Hematopoietic multipotent progenitor cell (in vitro differentiated cells): ENCODE measurements around the gene RXYLT1. TPM values are rescaled to one million over a fixed set of nuclear protein-coding genes. Genes with fewer than 3 reads are reported as not detected.
"Not testable (repeated sequence)": the region's sequence is repeated elsewhere in the genome, so short reads cannot be mapped to it uniquely, and the experiment has no call there.

Experiments used
- DNase-seq, 3 donors: peaks; one replicate each; pipeline ENCODE4 v3.0.0-alpha.2; 2011 to 2015; ENCODE audit warnings: low read depth in 2 of 3, low spot score in 2 of 3
- total RNA-seq: library from RNA; depleted of rRNA; stranded (reverse); fragments of >200 nt; gene quantifications from one replicate; pipeline ENCODE4 v1.2.3, GENCODE V29; 2012

RXYLT1 gene, protein sequence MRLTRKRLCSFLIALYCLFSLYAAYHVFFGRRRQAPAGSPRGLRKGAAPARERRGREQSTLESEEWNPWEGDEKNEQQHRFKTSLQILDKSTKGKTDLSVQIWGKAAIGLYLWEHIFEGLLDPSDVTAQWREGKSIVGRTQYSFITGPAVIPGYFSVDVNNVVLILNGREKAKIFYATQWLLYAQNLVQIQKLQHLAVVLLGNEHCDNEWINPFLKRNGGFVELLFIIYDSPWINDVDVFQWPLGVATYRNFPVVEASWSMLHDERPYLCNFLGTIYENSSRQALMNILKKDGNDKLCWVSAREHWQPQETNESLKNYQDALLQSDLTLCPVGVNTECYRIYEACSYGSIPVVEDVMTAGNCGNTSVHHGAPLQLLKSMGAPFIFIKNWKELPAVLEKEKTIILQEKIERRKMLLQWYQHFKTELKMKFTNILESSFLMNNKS
- 7.3 TPM for total RNA-seq

DNA sequence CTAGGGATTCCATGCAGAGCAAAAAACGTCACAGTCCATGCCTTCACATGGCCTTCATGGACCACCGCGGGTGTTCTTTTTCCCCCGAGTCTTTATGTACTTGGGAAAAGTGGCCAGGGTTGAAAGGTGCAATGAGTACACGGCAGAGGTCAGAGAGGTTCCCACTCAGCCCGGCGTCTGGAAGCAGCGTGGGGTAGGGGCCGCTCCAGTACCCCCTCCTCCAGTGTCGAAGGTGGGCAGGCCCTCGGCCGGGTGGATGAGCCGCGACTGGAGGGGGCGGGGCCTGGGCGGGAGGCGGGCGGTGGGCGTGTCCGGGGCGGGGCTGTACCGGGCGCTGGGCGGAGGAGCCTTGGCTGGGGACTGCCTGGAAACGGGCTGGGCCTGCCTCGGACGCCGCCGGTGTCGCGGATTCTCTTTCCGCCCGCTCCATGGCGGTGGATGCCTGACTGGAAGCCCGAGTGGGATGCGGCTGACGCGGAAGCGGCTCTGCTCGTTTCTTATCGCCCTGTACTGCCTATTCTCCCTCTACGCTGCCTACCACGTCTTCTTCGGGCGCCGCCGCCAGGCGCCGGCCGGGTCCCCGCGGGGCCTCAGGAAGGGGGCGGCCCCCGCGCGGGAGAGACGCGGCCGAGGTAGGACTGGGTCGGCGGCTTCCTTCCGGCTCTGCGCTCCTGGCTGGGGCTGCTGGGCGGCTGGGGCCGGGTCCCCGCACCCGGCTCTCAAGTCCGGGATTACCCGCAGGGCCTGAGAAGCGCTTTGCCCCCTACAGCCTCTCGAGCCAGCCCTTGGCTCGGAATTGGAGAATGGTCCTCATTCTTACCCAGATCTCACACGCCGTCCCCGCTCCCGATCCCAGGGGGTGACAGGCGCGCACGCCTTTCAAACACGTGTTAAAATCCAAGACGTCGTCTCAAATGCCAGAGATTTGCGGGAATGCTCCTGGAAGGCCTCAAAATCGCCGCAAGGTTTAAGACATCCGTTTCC, at the start of gene RXYLT1:
TSS of gene RXYLT1 (plus strand) at position 412 of the 984 bp plus-strand sequence. CDS start at position 464, 52 bp downstream.
- peak; percentile 75 to 81 (median 81) for DNase-seq

DNA sequence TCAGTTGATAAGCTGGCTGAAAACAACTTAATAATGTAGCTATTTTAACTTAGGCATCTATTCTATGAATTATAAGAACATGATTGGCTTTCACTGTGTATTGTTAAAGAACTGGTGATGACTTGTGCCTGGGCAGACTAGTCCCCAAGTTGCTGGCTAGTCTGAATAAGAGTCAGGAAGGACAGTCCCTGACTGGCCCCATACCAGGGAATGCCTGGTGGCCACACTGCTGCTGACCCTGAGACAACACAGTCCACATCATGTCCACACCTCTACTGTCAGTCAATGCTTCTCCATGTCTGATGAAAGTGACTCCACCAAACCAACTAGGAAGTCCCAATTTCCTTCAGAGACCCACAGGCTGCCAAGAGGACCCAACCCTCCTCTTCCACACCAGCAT, 46.9 kb upstream of the RXYLT1 start:
- DNase-seq, result not testable (repeated sequence)

DNA sequence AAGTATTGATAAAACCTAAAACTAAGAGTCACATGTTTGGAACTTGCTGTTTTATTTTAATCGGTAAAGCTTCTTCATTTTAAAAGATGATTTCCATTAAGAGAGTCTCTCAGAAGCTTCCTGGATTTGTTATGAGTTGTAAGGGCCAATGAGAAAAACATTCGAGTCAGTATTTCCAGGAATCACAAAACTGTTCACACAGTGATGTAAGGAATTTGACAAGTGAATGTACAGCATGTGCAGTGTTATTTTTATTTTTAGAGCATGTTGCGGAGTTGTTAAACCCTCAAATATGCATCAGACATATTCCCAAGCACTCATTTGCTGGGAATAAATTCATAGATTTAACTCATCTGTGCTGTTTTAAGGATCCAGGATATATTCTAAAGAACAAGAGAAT, 46.1 kb upstream of the RXYLT1 start:
- DNase-seq, result not testable (repeated sequence)

DNA sequence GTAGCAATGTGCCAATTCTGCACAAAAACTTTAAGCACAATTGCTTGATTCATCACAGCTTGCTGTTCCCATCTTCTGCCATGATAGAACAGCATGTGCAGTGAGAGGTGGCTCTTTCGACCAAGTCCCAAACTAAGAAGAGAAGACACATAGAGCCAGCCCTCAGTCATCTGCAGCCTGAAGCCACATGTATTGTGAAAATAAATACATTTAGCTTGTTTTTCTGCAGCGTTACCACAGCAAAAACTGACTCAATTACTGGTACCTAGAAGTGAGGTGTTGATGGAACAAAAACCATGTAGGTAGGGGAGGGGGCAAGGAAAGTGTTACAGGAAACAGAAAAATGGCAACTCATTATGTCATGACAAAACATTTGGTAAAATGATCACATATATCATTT, 39.2 kb upstream of the RXYLT1 start:
- DNase-seq, result not testable (repeated sequence)

DNA sequence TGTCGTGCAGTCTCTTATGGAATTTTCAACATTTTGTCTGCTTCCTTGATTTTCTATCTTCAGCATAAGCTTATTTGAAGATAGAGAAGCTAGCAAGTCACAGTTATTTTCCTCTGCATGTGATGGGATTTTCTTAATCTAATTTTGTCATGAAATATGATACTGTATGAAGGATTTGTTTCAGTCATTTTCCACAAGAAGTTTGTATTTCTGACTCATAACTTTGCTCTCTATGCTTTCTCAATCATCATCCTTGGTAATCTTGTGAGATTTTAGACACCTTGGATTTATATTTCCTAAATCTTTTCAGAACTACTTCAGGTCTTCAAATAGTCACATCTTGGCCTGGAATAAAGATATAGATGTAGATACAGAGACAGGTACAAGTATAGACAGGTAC, 38.3 kb upstream of the RXYLT1 start:
- DNase-seq, result not testable (repeated sequence)

DNA sequence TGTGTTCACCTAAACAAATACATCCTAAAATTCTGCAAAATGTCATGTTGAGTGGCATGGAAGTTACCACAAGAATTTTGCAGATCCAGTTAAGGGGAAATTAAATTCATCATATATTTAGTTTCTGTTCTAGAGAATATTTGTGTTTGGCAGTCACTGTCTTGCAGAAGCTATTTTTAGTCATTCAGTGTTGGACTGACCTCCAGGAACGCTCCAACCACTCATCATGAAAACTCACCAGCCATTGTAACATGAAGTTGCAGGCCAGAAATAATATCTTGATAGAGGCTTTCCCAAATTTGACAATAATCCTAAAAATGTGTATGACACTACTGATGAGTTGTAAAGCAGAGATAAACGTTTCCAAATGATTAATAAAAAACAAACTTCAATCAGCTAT, 35.6 kb upstream of the RXYLT1 start:
- DNase-seq, result not testable (repeated sequence)

DNA sequence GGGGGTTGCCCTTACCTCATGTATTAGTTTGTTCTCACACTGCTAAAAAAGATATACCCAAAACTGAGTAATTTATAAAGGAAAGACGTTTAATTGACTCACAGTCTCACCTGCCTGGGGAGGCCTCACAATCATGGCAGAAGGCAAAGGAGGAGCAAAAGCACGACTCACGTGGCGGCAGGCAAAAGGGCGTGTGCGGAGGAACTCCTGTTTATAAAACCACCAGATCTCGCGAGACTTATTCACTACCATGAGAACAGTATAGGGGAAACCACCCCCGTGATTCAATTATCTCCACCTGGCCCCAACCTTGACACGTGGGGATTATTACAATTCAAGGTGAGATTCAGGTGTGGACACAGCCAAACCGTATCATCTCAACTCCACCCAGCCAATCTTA, 33.2 kb upstream of the RXYLT1 start:
- DNase-seq, result not testable (repeated sequence)

DNA sequence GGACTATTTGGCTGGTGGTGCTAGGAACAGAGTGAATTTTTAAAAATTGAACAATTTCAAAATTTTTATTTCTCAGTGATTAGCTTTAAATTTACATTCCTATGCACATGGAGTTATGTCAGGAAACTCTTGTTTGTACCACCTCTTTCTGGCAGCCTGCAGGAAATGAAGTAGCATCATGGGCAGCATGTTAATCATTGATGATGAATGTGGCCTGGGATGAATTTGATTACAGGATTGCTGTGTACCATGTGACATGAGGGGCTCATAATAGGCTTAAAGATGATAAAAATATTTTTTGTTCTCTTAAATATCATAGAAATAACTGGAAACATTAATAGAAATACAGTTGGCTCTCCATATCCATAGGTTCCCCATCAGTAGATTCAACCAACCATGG, 32.6 kb upstream of the RXYLT1 start:
- DNase-seq, result not testable (repeated sequence)

DNA sequence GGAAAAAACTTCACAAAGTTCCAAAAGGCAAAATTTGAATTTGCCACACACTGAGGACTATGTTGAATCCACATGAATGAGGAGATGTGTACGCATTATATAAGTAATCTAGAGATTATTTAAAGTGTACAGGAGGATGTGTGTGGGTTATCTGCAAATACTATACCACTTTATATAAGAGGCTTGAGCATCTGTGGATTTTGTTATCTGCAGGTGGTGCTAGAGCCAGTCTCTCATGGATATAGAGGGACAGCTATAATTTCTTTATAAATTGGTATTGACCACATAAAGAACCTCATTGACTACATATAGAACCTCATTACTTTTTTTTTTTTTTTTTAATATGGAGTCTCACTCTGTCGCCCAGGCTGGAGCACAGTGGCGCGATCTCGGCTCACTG, 32.2 kb upstream of the RXYLT1 start:
- DNase-seq, result no peak

DNA sequence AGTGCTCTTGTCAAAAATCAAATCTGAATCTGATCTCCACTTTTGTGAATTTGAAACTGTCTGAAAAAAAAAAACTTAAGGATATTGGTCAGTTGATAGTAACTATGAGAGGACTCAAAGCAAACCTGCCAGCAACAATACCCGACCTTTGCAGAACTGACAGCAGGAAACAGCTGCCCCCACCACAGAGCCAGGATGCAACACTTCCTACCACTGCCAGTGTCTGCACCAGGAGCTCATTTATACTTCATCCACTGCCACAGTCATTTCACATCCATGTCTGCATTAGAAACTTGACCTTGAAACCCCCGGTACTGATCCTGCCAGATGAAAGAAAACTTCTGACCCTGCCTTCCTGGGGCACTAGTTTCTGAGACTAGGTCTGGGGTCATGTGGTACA, 27.4 kb upstream of the RXYLT1 start:
- peak in 2 of 3 donors; percentile 20 to 77 for DNase-seq

DNA sequence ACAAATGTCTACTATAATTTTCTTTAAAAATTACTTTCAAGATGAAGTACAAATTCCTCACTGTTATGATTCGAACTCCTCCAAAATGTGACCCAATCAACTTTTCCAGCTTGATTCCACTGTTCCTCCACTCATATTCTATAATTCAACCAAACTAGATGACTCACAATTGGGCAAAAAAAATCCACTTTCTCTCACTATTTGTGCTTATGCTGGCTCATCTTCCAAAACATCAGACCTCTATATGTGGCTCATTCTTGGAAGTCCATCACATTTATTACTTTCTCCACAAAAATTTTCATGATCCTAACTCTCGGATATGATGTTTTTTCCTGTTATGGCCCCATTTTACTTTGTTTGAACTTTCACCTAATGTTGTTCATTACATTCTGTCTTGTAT, 26.9 kb upstream of the RXYLT1 start:
- no peak for DNase-seq

DNA sequence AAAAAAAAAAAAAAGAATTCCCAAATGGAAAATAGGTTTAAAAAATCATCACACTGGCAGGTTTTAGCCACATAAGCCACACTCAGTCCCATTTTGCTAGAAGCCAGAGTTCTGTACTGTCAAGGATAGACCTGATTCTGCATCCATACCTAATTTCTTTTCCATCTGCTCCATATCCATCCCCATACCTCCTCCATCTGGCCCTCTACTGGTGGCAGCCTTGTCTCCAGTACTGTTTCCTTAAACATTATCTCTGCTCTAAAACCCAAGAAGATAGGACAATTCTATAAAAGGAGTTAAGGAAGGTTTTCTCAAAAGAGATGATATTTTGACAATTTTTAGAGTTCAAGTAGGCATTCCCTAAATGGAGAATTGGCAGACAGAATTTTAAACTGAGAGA, 26.0 kb upstream of the RXYLT1 start:
- no peak for DNase-seq

DNA sequence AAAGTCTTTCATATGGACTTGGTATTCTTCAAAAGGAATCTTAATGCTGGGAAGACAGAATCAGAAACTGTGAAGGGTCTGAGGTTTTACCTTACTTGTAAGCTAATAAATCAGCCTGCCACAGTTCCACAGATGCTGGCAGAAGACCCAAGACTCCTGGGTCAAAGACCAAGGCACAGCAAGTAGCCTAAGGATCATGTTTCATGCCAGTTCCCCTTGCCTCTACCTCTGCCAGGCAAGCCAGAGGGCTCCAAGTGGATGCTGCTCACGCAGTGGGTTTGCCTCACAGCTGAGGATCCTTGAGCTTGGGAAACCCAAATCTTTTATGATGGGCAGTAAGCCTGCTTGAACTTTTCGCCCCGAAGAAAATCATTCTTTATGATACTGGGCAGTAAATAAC, 15.2 kb upstream of the RXYLT1 start:
- DNase-seq, result no peak

DNA sequence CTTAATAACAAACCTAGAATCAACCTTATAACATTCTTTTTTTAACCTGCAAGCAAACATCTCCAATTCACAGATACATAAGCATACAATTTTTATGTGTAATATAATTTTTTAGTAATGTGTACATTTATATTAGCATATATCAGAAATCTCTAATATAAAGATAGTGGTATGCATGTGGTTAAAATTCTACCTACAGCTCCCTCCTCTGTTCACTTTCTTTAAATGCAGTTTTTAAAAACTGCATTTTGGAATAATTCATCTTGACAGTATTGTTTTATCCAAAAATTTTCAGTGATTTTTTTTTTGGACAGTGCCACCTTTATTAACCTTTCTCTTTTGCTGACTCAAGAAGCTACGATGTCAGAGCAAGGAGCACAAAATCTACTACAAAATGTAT, 13.2 kb upstream of the RXYLT1 start:
- DNase-seq, result peak in 1 of 3 donors; percentile 15

DNA sequence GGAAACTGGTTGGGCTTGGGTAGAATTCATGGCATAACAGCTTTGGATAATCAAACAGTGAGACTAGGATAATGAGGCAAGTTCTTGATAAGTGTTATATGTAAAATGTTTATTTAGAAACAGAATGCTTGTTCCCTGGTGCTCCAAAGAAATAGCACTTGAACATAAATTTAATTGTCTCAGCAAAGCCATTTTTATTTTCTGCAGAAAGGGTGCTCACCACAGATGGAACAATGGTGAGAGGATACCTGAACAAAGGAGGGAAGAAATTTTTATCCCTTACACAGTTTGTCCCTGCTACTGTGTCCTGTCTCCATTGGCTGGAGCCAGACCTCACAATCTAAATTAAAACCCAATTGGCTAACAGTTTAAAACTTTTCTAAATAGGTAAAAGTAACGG, 9.3 kb upstream of the RXYLT1 start:
- no peak for DNase-seq

DNA sequence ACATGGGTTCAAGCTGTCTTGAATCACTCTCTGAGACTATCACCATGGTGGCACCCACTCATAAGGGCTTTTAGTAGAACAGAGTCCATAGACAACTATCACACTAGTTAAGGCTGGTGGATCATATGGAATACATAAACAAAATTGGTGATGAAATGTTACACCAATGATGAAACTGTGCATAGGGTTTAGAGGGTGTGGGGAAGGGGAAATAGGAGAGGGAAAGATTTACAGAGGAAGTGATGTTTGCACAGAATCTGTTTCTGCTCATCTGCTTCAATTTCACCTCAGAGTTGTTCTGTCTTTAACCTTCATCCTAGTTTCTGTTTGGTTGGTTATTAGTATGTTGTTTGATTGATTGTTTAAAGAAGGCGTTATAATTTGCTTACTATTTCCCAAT, 2.4 kb upstream of the RXYLT1 start:
- DNase-seq, result no peak

DNA sequence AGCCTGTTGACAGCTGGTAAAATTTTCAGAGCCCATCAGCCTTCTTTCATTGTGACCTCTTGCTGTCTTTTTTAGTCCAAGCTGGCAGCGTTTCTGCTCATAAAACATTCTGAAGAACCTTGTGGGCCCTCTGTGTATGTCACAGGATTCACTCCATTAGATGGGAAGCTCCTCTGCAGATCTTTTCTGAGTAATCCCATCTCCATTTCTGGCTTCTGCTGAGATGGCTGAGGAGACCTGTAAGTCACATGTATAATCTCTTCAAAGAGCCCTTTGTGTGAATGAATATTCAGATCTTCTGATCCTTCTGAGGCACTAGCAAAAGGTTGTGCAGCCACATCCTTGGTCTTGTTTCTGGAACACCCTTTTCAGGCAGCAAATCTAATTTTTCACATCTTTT, 2.8 kb downstream of the RXYLT1 start:
- DNase-seq, result no peak

DNA sequence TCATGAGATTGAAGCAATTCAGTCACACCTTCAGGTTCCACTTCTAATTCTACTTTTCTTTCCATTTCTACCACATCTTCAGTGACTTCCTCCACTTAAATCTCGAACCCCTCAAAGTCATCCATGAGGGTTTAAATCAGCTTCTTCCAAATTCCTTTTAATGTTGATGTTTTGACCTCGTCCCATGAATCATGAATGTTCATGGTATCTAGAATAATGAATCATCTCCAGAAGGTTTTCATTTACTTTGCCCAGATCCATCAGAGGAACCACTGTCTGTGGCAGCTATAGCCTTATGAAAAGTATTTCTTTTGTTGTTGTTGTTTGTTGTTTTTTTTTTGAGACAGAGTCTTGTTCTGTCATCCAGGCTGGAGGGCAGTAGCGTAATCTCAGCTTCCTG, 7.6 kb downstream of the RXYLT1 start:
- DNase-seq, result no peak

DNA sequence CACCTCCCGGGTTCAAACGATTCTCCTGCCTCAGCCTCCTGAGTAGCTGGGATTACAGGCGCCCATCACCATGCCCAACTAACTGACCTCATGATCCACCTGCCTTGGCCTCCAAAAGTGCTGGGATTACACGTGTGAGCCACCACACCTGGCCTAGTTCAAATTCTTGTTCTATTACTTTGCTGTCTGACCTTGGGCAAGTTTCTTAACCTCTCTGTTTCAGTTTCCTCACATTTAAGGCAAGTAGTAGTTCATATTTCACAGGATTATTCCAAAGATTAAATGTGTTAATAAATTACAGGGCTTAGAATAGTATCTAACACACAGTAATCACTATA, 10.9 kb downstream of the RXYLT1 start:
- DNase-seq, result no peak

DNA sequence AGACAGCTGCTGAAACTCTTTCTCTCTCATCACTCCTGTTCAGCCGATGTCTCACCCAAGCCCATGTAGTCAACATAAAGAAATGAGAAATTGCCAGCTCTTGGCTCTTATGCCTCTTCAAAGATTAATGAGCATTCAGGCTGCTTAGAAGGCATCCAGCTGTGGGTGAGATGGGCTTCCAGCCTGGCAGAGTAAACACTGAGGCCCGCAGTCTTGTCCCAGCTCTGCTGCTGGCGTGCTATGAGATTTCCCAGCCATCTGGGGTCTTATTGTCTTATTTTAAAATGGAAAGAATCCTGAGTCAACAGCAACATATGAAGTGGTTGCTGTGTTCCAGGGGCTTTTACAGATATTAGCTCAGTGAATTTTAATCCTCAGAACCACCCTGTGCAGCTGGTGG, 12.6 kb downstream of the RXYLT1 start:
- DNase-seq, result no peak

DNA sequence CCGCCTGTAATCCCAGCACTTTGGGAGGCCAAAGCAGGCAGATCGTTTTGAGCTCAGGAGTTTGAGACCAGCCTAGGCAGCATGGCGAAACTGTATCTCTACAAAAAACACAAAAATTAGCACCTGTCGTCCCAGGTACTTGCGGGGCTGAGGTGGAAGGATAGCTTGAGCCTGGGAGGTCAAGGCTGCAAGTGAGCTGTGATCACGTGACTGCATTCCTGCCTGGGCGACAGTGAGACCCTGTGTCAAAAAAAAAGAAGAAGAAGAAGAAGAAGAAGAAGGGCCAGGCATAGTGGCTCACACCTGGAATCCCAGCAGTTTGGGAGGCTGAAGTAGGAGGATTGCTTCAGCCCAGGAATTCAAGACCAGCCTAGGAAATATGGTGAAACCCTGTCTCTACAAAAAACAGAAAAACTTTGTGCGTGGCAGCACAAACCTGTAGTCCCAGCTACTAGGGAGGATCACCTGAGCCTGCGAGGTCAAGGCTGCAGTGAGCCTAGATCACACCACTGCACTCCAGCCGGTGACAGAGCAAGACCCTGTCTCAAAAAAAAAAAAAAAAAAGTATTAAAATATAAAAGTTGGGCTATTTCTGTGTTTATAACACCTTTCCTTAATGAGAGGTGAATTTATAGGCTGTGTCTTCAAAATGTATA, 15.5 kb downstream of the RXYLT1 start:
- no peak for DNase-seq
